ENCODE results near the gene KLHL29. TPM values are rescaled to one million over a fixed set of nuclear protein-coding genes. Genes with fewer than 3 reads are reported as not detected.
"Not testable (repeated sequence)": the region's sequence is repeated elsewhere in the genome, so short reads cannot be mapped to it uniquely, and the experiment has no call there.

Gene KLHL29
- polyA plus RNA-seq, 3 donors, result 0.03 TPM; not detected in 2

DNA sequence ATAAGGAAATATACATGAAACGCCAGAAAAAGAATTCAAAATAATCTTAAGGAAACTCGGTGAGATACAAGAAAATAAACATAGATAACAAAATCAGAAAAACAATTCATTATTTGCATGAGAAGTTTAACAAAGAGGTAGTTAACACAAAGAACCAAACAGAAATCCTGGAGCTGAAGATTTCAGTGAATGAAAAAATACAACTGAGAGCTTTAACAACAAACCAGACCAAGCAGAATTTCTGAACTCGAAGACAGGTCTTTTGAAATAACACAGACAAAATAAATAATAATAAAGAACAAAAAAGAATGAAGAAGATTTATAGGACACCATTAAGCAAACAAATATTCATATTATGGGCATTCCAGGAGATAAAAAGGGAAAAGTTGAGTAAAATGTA lies 337.3 kb downstream of the KLHL29 start:
- Histone ChIP-seq H3K79me2 (ENCODE audit: insufficient read depth, low read length) (no peaks in the 10 kb centered on the region), H3K27ac (ENCODE audit: low read depth in 1 of 2, low read length in 2 of 2) (no peak overlapping the region), H3K9me3 (replicated peaks in 1 of 2; ENCODE audit: control insufficient read depth in 1 of 2, insufficient read depth in 1 of 2, low read length in 2 of 2) (peaks cover 15 to 16% of the 10 kb centered on the region in 2 donors), H3K27me3 (ENCODE audit: control insufficient read depth in 2 of 2, insufficient read depth in 2 of 2, low read length in 2 of 2) (no peaks in the 10 kb centered on the region), H2AFZ (ENCODE audit: insufficient read depth, low read depth, low read length, poor library complexity, severe bottlenecking) (no peak overlapping the region), H3K9ac (ENCODE audit: insufficient read depth, low read length, poor library complexity, severe bottlenecking) (no peak overlapping the region), H4K20me1 (ENCODE audit: insufficient read depth, low read length) (peaks cover 4% of the 10 kb centered on the region), H3K4me1 (ENCODE audit: control insufficient read depth in 1 of 2, insufficient read depth in 2 of 2, low read length in 2 of 2) (no peaks in the 10 kb centered on the region), H3K4me2 (replicated peaks; ENCODE audit: extremely low read depth, low read length, poor library complexity, severe bottlenecking) (no peak overlapping the region), H3K36me3 (replicated peaks in 1 of 2; ENCODE audit: control insufficient read depth in 1 of 2, insufficient read depth in 2 of 2, low read length in 2 of 2) (peaks cover 20 to 64% of the 10 kb centered on the region in 2 donors), H3K4me3 (replicated peaks in 1 of 3; ENCODE audit: low read depth in 2 of 3, low read length in 3 of 3) (no peak overlapping the region)
- DNase-seq, result no peak
- H3K27ac Mint-ChIP-seq, result no peak overlapping the region
- intact Hi-C loops (cut with micrococcal nuclease), result no loop called here
- H3K4me3 Mint-ChIP-seq, result no peak overlapping the region
- peaks cover 13 to 38% (median 20%) of the 10 kb centered on the region in 7 donors for H3K9me3 Mint-ChIP-seq
- no peaks in the 10 kb centered on the region for H3K27me3 Mint-ChIP-seq (ENCODE audit: low read depth in 3 of 3)
- peaks cover 71 to 78% of the 10 kb centered on the region in 2 donors for H3K36me3 Mint-ChIP-seq
- H3K4me1 Mint-ChIP-seq, result peaks cover 22% of the 10 kb centered on the region
- TF ChIP-seq, protein P1, sequence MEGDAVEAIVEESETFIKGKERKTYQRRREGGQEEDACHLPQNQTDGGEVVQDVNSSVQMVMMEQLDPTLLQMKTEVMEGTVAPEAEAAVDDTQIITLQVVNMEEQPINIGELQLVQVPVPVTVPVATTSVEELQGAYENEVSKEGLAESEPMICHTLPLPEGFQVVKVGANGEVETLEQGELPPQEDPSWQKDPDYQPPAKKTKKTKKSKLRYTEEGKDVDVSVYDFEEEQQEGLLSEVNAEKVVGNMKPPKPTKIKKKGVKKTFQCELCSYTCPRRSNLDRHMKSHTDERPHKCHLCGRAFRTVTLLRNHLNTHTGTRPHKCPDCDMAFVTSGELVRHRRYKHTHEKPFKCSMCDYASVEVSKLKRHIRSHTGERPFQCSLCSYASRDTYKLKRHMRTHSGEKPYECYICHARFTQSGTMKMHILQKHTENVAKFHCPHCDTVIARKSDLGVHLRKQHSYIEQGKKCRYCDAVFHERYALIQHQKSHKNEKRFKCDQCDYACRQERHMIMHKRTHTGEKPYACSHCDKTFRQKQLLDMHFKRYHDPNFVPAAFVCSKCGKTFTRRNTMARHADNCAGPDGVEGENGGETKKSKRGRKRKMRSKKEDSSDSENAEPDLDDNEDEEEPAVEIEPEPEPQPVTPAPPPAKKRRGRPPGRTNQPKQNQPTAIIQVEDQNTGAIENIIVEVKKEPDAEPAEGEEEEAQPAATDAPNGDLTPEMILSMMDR (IDR thresholded peaks at IDR 0.05), result no peak
- no CpG with 5 or more reads among the region's 3 CpGs for WGBS (ENCODE audit: insufficient coverage)

DNA sequence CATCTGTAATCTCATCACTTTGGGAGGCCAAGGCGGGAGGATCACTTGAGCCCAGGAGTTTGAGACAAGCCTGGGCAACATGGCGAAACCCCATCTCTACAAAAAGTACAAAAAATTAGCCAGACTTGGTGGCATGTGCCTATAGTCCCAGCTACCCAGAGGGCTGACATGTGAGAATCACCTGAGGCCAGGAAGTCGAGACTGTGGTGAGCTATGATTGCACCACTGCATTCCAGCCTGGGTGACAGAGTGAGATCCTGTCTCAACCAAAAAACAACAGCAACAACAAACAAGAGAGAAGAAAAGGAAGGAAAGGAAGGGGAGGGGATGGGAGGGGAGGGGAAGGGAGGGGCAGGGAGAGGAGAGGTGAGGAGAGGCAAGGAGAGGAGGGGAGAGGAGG lies 338.1 kb downstream of the KLHL29 start:
- H3K79me2 ChIP-seq (ENCODE audit: insufficient read depth, low read length); H3K27me3 ChIP-seq (ENCODE audit: control insufficient read depth in 2 of 2, insufficient read depth in 2 of 2, low read length in 2 of 2); H3K4me3 ChIP-seq (replicated peaks in 1 of 3; ENCODE audit: low read depth in 2 of 3, low read length in 3 of 3); H2AFZ ChIP-seq (ENCODE audit: insufficient read depth, low read depth, low read length, poor library complexity, severe bottlenecking); H3K4me1 ChIP-seq (ENCODE audit: control insufficient read depth in 1 of 2, insufficient read depth in 2 of 2, low read length in 2 of 2); H3K4me3 Mint-ChIP-seq; H3K27me3 Mint-ChIP-seq (ENCODE audit: low read depth in 3 of 3); H3K9ac ChIP-seq (ENCODE audit: insufficient read depth, low read length, poor library complexity, severe bottlenecking); intact Hi-C loops (cut with micrococcal nuclease); H3K27ac Mint-ChIP-seq; H3K4me2 ChIP-seq (replicated peaks; ENCODE audit: extremely low read depth, low read length, poor library complexity, severe bottlenecking); DNase-seq; H3K27ac ChIP-seq (ENCODE audit: low read depth in 1 of 2, low read length in 2 of 2); H4K20me1 ChIP-seq (ENCODE audit: insufficient read depth, low read length): not testable (repeated sequence)
- Histone ChIP-seq H3K9me3 (replicated peaks in 1 of 2; ENCODE audit: control insufficient read depth in 1 of 2, insufficient read depth in 1 of 2, low read length in 2 of 2) (peaks cover 15 to 16% of the 10 kb centered on the region in 2 donors), H3K36me3 (replicated peaks in 1 of 2; ENCODE audit: control insufficient read depth in 1 of 2, insufficient read depth in 2 of 2, low read length in 2 of 2) (peaks cover 20 to 71% of the 10 kb centered on the region in 2 donors)
- peaks cover 13 to 38% (median 20%) of the 10 kb centered on the region in 7 donors for H3K9me3 Mint-ChIP-seq
- H3K4me1 Mint-ChIP-seq, result peaks cover 20% of the 10 kb centered on the region
- 100% methylated on average over 1 of the region's 3 CpGs for WGBS (ENCODE audit: insufficient coverage)
- H3K36me3 Mint-ChIP-seq, result peaks cover 68 to 76% of the 10 kb centered on the region in 2 donors
